Right ventricle myocardium superior (tissue), 1 donor: ENCODE results near the gene CDH11. TPM values are rescaled to one million over a fixed set of nuclear protein-coding genes. Genes with fewer than 3 reads are reported as not detected.

Experiments
- ATAC-seq: fragments of 200-7000 bp; cut with Tn5 transposase; one replicate; pipeline ENCODE4 v1.9.1; 2020; ENCODE audit warnings: mild to moderate bottlenecking; ENCODE audit not compliant: poor library complexity
- DNase-seq: peaks from one replicate; pipeline ENCODE4 v3.0.0-alpha.2; 2020
- intact Hi-C: fragments of 100-400 bp; cut with DNase I; formaldehyde crosslinking; loops from one replicate; pipeline ENCODE4 v1.11.2; 2022
- total RNA-seq: library from RNA; stranded (reverse); fragmentation: NEBNext Ultra II Directional; extraction: Animal tissue kit (Norgen Biotek cat#: 25700); gene quantifications from one replicate; pipeline ENCODE4 v1.2.1, GENCODE V29; 2021
- donor health status: DM: no; HTN: yes; CAD: no; lungs with severe emphysema.

CDH11 gene
- total RNA-seq, 1 donor from 2014 or later = 9.7 TPM

DNA sequence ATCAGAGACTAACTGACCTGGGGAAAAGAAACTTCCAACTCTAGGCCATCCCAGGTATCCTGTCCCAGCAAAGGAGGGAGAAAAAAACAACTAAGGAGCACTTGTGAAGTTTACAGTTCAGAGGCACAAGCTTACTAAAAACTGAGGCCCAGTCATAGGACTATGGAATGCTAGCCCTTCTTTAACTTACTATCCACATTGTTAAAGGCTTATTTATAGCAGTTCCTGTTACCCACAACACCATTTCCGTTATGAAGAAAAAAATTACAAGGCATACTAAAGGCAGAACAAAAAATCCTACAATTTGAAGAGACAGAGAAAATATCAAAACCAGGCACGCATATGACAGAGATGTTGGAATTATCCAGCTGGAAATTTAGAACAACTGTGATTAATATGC lies 159.1 kb downstream of the CDH11 start:
- ATAC-seq (no peak), DNase-seq (no peak)
- intact Hi-C loops = no loop called here

DNA sequence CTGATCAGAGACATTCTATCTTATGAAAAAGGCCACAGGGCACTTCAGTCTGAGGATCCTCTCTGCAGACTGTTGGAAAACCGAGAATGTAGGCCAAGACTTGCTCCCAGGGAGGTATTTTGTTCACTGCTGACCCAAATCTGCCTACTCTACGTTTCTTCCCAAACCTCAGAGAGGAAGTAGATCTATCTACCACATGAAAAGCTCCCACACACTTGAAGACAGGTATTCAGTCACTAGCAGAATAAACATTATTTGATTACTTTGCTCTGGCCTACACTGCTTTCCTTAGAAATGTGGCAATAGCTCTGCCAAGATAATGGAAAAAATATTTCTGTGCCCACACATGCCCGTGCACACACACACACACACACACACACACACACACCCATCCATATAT lies 164.6 kb downstream of the CDH11 start:
- intact Hi-C loops = no loop called here
- no peak for ATAC-seq
- DNase-seq = no peak

DNA sequence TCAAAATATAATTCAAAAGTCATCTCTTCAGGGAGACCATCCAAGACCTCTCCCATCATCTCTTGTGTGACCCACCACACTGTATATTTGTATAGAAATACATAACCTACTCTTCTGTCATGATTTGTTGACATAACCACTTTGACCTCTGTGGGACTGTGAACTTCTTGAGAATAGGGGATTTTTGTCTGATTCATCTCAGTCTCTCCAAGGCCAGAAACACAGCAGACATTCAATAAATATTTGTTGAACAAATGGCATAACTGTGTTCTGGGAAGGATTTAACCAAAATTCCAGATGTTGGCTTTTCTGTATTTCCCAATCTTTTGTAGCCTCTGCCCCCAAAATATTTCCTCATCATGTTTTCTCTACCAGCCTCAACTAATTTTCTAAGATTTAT lies 169.7 kb downstream of the CDH11 start:
- peak; percentile 56 for ATAC-seq
- no peak for DNase-seq
- intact Hi-C loops = no loop called here

DNA sequence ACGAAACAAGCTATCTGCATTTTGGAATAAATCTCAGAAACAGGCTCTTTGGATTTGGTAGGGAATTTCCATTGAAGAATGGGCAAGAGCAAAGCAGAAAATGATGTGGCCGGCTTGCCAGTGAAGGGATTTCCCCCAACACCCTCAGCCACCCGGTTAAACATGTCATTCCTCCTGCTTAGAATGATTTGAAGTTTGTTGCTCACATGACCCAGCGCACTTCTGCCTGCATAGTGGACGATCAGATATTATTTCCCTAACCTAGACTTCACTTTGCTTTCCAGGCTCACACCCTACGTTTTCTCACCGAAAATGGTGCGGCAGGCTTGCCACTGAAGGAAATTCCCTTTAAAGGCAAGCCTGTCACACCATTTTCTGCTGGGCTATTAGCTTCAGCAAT lies 170.7 kb downstream of the CDH11 start:
- ATAC-seq (no peak), DNase-seq (no peak)
- intact Hi-C loops = no loop called here

DNA sequence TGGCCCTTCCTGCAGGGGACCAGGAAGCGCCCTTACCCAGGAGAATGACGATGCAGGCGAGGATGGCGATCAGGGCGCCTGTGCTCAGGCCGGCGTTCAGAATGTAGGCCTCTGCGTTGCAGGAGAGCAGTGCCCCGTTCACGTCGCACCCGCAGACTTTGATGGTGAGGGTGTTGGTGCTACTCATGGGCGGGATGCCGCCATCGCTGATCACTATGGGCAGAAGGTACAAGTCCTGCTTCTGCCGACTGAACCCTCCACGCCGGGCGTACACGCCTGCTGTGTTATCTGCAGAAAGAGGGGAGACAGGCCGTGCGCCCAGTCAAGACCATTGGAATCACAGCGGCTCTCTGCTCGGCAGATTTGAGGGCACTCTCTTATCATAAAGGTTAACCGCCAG lies 171.1 kb downstream of the CDH11 start:
- intact Hi-C loops = no loop called here
- ATAC-seq (no peak), DNase-seq (peak; percentile 41)

DNA sequence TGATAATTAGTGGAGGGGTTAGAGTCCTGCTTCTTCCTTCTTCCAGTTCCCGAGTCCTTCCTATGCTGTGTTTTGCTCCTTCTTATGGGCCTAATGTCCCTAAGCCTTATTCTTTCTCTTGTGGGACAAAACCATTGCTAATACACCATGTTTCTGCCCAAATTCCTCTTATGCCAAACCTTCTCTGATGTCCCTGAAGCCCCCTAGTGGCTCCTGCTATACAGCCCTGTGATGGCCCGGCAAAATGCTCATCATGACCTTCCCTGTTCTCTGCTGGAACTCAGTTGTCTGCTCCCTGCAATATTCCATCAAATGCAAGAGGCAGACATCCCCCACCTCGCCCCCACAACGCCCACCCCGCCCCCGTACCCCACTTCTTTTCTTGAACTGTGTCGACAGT lies 171.6 kb downstream of the CDH11 start:
- intact Hi-C loops = no loop called here
- ATAC-seq (no peak), DNase-seq (no peak)

DNA sequence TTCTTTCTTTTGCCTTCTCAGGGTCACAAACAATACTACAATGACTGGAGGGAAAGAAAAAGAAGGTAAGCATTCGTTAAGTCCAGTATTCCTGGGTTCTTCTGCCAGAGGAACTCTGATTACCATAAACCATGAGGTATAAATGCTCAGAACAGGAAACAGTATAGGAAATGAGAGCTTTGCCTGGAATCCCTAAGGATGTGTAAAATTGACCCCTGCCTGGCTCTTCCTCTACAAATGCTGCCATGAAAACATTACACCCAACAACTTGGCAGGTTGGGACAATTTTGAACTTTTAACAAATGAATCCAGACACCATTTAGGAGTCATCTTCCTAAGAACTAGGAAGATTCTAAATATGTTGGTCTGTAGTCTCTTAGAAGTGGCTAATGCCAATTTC lies 173.8 kb downstream of the CDH11 start:
- intact Hi-C loops = no loop called here
- ATAC-seq = no peak

DNA sequence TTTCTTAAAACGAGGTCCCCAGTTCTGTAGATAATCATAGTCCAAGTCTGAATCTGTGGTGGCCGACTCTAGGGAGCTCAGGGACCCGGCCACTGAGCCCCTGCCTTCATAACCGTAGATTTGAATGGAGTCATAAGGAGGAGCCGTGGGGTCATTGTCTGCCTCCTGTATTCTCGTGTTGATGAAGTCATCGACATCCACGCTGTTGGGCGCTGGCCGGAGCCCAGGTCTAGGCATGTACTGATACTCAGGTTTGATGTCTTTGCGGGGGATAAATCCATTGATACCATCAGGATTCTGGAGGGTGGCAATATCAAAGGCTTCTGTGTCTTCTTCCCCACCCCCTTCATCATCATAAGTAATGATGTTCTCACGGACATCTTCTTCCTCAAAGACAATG lies 174.2 kb downstream of the CDH11 start:
- no peak for ATAC-seq

More for the DNA sequence above, 173.8 kb downstream of the CDH11 start:
- DNase-seq = no peak

DNA sequence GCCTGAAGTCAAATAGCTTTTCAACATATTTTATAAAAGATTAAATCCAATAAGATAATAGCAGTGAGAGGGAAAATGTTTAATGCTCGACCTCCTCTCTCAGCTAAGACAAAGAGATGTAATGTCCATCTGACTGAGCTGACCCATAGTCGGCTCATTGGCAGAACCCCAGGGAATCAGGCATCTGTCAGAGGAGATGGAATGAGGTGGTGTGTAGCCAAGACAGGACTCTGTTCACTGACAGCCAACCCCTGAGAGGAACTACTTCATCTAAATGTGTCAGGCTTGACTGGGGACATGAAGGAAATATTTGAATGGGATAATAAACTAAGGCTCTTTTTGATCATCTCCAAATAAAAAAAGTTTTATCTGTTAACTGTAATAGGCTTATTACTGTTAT lies 188.0 kb downstream of the CDH11 start:
- ATAC-seq (peak; percentile 87), DNase-seq (no peak)
- intact Hi-C loops = no loop called here

More for the DNA sequence above, 174.2 kb downstream of the CDH11 start:
- intact Hi-C loops = no loop called here
- no peak for DNase-seq

DNA sequence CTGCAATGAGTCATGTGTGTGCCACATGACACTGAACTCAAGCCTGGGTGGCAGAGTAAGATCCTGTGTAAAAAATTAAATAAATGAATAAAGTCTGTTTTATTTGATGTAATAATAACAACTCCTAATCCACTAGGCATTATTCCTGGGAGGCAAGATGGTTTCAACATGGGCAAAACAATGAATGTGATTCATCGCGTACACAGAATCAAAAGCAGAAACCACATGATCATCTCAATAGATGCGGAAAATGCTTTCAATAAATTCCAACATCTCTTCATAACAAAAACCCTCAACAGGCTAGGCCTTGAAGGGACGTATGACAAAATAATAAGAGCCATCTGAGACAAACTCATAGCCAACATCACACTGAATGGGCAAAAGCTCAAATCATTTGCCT lies 195.4 kb downstream of the CDH11 start:
- intact Hi-C loops = no loop called here
- DNase-seq = no peak
- ATAC-seq = no peak

DNA sequence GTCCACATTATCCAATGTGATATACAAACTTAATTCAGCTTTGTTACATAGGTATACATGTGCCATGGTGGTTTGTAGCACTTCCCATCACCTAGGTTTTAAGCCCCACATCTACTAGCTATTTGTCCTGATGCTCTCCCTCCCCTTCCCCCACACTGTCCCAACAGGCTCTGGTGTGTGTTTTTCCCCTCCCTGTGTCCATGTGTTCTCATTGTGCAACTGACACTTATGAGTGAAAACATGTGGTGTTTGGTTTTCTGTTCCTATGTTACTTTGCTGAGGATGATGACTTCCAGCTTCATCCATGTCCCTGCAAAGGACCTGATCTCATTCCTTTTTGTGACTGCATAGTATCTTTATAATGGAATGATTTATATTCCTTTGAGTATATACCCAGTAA lies 196.7 kb downstream of the CDH11 start:
- ATAC-seq (peak; percentile 38), DNase-seq (peak; percentile 20)
- intact Hi-C loops = no loop called here

DNA sequence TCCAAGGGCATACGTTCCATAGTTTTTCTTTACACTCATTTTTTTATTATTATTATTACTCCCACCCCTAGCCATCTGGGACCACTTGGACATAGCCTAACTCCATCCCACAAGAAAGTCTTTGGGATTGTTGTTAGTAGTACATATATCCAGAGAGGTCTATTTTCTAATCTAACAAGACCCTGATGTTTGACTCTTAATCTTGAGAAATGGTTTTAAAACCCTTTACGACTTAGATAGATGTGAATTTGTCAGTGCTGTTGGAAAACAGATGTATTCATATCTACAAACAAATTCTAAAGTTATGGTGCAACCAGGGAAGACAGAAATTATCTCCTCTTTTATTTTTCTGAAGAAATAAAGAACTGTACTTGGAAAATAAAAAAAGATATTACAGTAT lies 197.8 kb downstream of the CDH11 start:
- DNase-seq (no peak), ATAC-seq (no peak)
- intact Hi-C loops = no loop called here

DNA sequence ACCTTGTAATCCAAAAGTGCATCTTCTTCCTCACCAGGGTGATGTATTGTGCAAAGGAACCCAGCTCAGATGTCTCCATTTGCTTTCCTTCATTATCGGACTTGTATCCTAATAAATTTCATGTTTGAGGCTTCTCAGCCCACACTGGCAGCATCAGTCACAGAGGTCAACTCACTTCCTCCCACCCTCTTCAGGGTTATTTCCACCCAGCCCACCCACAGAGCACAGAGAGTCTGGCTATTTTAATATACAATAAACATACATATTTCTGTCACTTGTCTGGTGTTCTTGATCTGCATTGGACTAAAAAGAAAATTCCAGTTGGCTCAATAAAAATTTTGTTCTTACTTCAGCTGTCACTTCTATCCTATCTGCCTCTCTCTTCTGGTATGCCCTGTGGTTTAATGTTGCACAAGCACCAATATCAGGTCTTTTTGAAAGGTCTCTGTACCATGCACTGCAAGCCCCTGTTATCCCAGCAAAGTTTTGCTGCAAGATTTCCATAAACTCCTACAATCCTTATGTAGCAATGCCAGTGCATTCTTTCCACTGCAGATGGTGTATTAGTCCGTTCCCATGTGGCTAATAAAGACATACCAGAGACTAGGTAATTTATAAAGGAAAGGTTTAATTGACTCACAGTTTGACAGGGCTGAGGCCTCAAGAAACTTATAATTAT lies 201.8 kb downstream of the CDH11 start:
- DNase-seq (no peak), ATAC-seq (no peak)
- intact Hi-C loops = no loop called here

DNA sequence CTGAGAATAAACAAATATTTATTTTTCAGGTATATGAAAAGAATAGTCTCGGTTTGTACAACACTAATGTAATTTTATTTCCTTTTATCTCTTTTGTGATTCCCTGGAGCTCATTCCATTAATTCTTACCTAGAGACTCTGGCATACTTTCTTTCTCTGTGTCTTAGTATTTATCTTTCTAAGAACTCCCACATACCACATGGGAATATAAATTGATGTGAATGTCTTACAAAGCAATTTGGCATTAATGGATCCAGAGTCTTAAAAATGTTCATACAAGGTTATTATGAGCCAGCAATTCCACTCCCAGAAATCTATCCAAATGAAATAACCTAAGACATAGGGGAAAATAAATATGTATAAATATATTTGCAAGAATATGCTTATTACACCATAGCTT lies 202.7 kb downstream of the CDH11 start:
- intact Hi-C loops = no loop called here
- DNase-seq (no peak), ATAC-seq (no peak)

DNA sequence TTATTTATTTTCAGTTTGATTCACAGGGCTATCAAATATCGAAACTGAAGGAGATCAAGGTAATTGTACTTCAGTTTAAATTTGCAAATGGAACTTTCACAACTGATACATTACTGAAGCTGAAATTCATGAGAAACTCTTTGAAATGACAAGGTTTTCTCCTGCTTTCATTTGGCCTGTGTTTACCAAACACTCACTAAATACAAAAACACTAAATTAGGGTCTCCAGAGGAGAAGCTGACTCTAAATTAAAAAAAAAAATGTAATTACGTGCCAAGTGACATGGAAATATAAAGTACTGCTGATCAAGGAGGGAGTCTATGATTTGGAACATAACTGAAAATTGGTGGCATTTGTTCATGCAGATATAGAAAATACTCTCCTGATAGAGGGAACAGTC lies 205.8 kb downstream of the CDH11 start:
- DNase-seq = no peak

DNA sequence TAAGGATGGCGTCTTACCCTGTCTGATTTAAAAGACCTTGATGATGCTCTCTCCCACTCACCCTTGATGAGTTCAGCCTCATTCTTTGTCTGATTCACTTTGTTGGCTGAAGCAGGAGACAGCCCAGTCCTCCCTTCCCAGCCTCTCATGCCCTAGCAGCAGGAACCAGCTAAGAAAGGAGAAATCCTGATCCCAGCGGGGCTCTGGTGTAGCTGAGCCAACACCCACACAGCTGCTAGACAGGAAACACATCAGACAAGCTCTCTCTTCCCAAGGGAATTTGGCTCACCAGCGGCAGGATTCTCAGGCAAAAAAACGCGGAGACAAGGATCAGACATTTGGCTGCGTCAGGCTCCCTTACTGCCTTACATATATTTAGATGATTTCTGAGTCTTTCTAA lies 211.5 kb downstream of the CDH11 start:
- intact Hi-C loops = no loop called here
- DNase-seq = peak; percentile 60
- ATAC-seq = peak; percentile 86

More for the DNA sequence above, 205.8 kb downstream of the CDH11 start:
- intact Hi-C loops = no loop called here
- no peak for ATAC-seq

DNA sequence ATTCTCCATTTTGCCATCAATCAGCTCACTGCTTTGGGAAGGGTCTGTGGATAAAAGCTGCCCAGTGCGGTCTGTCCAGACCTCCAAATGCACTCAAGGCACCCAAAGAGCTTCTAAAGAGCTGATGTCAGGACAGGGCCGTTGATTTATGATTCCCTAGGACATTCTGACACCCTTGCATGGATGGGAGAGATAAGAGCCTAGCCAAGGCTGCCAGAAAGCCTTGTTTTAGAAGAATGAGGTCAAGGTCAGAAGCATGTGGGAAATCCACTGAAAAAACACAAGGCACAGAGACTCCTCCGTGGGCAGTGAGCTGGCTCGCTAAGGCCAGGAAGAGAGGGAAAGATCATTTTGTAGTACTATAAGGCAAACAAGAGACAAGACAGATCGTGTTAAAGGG lies 214.0 kb downstream of the CDH11 start:
- ATAC-seq = no peak
- intact Hi-C loops = no loop called here
- no peak for DNase-seq

DNA sequence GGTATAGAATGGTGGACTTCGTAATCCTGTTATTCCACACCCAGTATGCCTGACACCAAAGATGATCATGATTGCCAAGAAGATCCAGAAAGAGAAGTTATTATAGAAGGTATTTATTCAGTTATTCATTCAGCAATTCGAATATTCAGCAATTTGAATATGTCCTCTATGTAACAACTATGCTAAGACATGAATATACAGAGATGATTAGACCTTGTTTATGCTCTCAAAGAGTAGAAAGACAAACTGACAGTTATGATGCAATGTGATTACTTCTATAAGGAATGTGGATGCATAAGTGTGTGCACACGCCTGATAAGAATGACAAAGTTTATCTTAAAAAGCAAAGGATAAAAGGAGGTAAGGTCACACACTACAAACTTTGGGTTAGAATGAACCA lies 218.1 kb downstream of the CDH11 start:
- no peak for DNase-seq
- ATAC-seq = no peak

DNA sequence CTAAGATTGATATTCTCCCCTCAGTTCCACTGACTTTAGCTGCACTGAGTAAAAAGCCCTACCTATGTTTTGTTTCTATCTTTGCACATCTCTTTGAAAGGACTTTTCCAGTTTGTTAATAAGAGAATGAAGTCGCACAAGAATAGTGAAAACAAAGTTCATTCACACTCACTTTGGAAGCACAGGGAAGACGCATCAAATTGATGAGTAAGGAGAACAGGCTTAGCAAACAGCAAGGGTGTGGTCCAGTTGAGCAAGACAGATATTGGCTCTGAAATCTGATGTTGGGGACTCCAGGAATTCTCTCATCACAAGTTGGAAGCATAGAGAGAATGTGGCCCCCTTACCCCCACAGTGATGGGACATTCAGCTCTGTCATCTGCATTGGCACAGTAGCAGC lies 221.3 kb downstream of the CDH11 start:
- DNase-seq = no peak
- intact Hi-C loops = no loop called here
- no peak for ATAC-seq

More for the DNA sequence above, 218.1 kb downstream of the CDH11 start:
- intact Hi-C loops = no loop called here

DNA sequence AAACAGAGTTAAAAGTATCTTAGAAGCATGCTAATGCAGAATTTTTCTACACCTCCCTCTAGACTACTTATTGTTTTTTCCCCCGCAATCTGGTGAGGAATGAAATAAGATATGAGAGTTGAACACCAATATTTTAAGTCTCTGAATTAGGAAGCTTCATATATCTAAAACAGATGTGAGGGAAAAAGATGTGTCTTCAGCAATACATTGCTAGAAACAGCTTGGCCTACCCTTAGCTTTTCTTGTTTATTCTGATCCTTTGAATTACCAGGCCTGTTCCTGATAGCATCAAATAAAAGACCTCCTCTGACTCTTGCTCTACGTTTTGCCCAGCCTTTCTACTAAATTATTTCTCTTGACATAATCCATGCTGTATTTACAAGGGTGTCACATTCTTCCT lies 221.8 kb downstream of the CDH11 start:
- ATAC-seq (no peak), DNase-seq (no peak)
- intact Hi-C loops = no loop called here

DNA sequence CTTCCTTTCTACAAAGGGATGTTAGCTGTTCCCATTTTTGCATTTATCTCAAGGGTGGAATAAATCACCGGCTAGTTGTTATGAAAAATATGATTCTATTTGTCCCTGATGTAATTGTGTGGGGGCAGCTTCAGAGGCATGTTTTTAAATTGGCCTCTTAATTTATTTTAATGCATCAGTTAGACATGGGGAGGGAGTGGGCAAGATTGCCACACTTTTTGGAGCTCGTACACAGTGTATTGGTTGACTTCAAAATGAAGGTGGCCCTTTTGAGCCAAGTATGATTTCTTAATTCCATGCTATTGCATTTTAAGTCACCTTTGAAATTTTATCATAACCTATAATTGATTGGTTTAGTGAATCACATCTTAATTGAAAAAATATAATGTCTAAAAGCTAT lies 223.7 kb downstream of the CDH11 start:
- ATAC-seq = no peak
- intact Hi-C loops = no loop called here
- DNase-seq = no peak
